Stimulated activated CD4-positive, alpha-beta T cell treated with anti-CD3 and anti-CD28 coated beads, Interleukin-4, amount 100 ng/mL, for 24 hours (primary cell): ENCODE results near the gene MOGAT2.
"Not testable (repeated sequence)": the region's sequence is repeated elsewhere in the genome, so short reads cannot be mapped to it uniquely, and the experiment has no call there.

Source experiments
- DNase-seq: peaks from one replicate; pipeline ENCODE4 v3.0.0-alpha.2; 2020

The MOGAT2 gene

DNA sequence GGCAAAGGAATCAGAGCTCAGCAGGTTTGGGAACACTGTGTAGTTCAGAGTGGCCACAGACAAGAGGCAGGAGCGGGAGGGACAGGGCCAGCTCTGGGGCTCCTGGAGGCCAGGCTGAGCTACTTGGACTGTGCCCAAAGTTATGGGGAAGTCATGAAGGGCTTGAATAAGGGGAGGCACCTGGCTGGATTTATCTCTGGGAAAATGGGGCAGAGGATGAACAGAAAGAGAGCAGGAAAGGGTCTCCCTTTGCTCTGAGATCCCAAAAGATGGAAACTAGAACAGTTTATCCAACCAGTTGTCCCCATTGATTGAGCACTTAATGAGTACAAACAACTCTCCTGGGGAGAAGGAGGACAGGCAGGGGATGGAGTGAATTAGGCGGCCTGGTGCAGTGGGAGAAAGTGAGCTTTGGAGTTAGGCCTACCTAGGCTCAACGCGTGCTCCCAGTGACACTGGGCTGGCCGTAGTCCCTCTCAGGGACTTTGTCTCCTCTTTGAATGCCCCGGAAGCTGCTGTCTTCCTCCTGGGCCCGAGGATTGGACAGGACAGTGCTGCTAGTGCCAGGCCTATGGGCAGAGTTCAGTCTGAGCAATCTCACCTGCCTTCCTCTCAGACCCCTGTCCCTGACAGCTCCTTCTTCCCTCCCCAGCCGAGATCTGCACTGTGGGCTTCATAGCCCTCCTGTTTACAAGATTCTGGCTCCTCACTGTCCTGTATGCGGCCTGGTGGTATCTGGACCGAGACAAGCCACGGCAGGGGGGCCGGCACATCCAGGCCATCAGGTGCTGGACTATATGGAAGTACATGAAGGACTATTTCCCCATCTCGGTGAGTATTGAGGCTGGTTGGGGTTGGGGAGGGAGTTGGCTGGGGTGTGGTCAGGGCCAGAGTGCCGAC lies 2.0 kb downstream of the MOGAT2 start:
- DNase-seq = no peak

DNA sequence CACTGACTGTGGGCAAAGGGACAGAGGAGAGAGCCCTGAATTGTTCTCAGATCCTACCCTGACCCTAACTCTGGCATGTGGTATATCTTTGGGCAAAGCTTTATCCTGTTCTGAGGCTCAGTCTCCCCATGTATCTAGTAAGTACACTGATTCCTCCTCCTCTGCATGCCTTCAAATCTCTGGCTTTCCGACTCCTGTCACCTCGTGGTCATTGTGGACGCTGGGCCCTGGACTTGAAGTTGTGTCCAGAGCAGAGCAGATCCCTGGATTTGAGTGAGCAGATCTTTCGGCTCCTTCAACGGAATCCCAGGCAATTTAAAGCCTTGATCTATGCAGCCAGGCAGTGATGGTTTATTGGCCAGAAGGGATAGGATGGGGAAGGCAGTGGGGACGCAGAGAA lies 3.0 kb downstream of the MOGAT2 start:
- no peak for DNase-seq

GRCh38 chr11:75721852-75722668 lies 4.4 kb downstream of the MOGAT2 start:
- DNase-seq = no peak

GRCh38 chr11:75722669-75723042 lies 5.0 kb downstream of the MOGAT2 start:
- DNase-seq = no peak

DNA sequence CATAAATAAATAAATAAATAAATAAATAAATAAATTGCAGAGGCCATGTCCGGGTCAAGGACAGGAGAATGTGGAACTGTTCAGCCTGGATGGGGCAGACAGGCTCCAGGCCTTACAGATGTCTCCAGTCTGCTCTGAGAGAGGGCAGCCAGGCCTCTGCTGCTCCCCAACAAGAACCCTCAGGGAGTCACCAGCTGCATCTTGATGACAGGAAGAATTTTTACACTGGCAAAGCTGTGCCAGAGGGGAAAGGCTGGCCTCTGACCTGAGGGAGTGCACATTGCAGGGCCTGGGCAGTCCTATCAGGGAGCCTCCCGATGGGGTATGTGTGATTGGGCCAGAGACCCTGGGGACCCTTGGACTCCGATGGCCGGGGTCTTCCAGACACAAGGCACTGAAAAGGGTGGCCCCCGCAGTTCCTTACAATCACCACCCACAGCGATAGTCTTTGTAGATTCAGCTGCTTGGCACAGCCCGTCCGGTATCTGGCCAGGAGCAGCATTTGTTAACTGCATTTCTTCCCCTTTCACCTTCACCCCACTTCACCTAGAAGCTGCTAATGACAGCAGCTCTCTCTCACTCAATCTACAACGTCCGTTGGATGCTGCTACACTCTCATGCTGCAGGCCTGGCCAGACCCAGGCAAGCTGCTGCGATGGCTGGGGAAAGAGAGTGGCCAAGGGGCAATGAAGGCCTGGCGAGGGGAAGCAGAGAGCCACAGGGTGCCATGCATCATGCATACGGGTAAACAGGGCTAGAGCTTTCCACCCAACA lies 8.1 kb downstream of the MOGAT2 start:
- DNase-seq = no peak

DNA sequence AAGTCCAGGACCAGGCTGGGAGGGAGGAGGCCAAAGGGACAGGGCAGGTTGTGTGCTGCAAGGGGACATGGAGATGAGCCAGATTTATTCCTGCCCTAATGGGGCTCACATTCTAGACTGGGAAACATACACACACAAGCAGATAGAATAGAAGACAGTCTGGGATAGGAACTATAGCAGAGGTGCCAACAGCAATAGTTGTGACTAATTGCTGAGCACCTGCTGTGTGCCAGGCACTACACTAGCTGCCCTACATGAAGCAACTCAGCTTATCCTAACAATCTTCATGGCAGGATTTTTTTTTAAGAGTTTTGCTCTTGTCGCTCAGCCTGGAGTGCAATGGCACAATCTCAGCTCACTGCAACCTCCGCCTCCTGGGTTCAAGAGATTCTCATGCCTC lies 11.4 kb downstream of the MOGAT2 start:
- no peak for DNase-seq

DNA sequence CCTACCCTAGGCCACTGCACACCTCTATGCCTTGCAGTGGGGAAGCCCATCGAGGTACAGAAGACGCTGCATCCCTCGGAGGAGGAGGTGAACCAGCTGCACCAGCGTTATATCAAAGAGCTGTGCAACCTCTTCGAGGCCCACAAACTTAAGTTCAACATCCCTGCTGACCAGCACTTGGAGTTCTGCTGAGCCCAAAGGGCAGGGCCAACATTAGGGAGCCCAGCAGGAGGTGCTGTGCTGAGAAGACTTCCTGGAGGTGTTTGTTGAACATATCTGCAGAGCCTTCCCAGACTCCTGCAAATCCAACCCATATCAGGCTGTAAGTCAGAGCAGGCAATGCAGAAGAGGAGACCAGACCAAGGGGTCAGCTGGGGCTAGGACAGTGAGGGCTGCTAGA lies 13.5 kb downstream of the MOGAT2 start:
- DNase-seq = no peak

GRCh38 chr11:75733071-75733430 lies 15.4 kb downstream of the MOGAT2 start:
- no peak for DNase-seq

GRCh38 chr11:75733431-75734107 lies 15.9 kb downstream of the MOGAT2 start:
- no peak for DNase-seq

DNA sequence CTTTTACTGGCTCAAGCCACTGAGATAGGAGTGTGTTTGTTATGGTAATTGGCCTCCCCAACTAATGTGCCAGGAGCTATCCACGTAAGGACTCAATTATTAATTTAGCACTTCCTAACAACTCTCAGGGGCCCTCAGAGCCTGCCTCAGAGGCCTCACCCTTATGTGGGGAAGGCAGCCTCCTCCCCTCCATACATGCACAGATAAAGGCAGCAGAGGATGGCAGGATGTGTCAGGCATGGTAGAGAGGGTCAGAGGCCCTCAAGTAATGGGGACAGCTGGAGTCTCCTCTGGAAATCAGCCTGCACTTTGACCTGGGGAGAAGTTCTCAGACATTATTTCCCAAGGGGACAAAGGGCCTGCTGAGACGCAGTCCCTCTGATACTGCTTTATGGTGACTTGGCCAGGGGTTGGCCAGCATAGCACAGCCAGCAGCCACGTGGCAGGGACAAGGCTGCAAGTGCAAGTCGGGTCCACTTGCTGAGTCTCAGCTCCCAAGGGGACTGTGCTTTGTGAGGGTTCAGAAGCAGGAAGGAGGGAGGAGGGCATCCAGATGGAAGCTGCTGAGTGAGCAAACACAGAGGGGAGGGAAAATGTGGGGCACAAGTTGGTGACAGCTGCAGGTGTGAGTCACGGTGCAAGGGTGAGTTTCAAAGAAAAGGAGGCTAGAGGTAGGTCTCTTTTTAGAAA lies 17.0 kb downstream of the MOGAT2 start:
- DNase-seq = no peak

- no peak for DNase-seq
Observed at GRCh38 chr11:75735181-75735845, 17.7 kb downstream of the MOGAT2 start.

DNA sequence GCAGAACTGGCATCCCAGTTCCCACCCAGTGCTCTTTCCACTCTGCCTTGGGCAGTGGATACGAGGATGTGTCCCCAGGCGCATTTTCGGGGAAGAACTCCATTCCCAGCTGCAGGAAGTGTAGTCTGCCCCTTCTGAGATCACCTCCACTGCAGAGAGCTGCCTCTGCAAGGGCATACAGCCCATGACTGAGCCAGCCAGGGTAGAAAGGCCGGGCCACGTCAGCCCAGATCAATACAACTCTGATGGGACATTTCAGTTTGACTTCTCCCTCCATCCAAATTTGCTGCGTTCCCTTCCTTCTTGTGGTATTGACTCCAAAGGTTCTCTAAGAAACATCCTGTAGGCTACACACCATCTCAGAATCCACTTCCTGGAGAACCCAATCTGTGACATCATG lies 19.7 kb downstream of the MOGAT2 start:
- no peak for DNase-seq

DNA sequence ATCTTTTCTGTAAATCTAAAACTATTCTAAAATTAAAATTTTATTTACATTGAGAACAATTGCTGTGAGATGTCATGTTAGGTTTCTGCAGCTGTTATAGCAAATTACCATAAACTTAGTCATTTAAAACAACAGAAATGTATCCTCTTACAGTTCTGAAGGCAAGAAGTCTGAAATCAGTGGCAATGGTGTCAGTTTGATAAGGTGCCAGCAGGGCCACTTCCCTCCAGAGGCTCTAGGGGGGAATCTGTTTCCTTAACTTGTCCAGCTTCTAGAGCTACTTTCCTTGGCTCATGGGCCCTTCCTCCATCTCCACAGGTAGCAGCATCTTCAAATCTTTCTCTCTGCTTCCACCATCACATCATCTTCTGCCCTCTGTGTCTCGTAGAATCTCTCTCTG lies 23.0 kb downstream of the MOGAT2 start:
- no peak for DNase-seq

GRCh38 chr11:75743159-75743558 lies 25.5 kb downstream of the MOGAT2 start:
- DNase-seq = not testable (repeated sequence)

- DNase-seq = no peak
Observed at GRCh38 chr11:75743711-75744563, 26.3 kb downstream of the MOGAT2 start.

DNA sequence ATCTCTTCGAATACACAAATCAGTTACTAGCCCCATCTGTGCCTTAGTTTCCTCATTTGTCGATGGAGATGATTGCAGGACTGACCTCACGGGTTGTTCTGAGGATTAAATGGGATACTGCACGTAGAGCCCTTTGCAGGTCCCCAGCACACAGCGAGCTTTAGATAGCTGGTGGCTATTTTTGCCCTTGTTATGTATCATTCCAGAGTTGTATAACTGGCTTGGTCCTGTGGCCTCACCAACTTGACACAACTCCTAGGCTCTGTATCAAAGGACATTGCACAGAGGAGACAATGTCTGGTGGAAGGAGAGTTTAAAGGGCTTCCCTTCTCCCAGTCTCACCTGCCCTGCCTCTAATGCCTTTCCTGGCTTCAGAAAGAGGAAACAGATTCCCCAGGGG lies 28.2 kb downstream of the MOGAT2 start:
- no peak for DNase-seq

DNA sequence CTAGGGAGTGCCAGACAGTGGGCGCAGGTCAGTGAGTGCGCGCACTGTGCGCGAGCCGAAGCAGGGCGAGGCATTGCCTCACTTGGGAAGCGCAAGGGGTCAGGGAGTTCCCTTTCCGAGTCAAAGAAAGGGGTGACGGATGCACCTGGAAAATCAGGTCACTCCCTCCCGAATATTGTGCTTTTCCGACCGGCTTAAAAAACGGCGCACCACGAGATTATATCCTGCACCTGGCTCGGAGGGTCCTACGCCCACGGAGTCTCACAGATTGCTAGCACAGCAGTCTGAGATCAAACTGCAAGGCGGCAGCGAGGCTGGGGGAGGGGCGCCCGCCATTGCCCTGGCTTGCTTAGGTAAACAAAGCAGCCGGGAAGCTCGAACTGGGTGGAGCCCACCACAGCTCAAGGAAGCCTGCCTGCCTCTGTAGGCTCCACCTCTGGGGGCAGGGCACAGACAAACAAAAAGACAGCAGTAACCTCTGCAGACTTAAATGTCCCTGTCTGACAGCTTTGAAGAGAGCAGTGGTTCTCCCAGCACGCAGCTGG lies 31.2 kb downstream of the MOGAT2 start:
- not testable (repeated sequence) for DNase-seq

DNA sequence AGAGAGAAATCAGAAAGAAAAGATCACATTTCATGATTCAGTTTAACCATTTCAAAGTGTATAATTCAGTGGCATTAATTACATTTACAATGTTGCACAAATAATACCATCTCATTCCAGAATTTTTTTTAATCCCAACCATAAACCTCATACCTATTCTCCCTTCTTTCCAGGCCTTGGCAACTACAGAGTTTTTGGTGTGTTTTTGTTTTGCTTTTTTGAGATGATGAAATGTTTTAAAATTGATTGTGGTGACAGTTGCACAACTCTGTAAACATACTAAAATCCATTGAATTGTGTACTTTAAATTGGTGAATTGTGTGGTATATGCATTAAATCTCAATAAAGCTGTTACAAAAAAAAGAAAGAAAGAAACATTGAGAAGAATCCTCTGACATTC lies 37.3 kb downstream of the MOGAT2 start:
- DNase-seq = not testable (repeated sequence)

- no peak for DNase-seq
Observed at GRCh38 chr11:75757651-75758050, 40.0 kb downstream of the MOGAT2 start.

DNA sequence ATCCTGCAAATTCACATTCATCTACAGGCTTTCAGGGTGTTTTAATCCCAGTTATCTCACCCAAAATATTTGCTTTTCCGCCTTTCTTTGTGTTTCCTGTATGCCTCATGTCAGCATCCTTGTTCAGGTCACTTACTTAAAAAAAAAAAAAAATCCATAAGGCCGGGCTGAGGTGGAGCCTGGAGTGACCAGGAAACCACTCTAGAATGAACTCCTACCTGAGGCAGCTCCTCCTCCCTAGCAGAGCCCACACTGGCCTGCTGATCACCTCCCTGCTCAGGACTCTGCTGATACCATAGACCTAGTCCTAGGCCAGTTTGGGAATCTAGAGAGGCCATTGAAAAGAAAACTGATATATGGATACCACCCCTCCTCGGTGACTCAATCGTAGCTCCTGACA lies 42.2 kb downstream of the MOGAT2 start:
- no peak for DNase-seq
